HepG2 (cell line): Measurements from ENCODE around the gene RING1. TPM values are rescaled to one million over a fixed set of nuclear protein-coding genes. Genes with fewer than 3 reads are reported as not detected.
A peak's percentile ranks its signal among the peaks of the same experiment; 100 is the strongest.

Experiments
- ETV5 ChIP-seq: IDR thresholded peaks from 2 replicates; pipeline ENCODE4 v1.6.1; 2018; ENCODE audit warnings: missing biosample characterization, missing genetic modification reagents, inconsistent platforms, borderline replicate concordance
- KLF13 ChIP-seq: sonication (generic); formaldehyde crosslinking; IDR thresholded peaks from 2 replicates; pipeline ENCODE4 v1.4.0; 2020; ENCODE audit warnings: mild to moderate bottlenecking, missing genetic modification reagents
- NFAT5 ChIP-seq: sonication (generic); formaldehyde crosslinking; IDR thresholded peaks from 2 replicates; pipeline ENCODE4 v1.4.0; 2020; ENCODE audit warnings: missing genetic modification reagents
- PAX8 ChIP-seq: sonication (generic); formaldehyde crosslinking; IDR thresholded peaks from 2 replicates; pipeline ENCODE4 v1.8.0; 2022; ENCODE audit warnings: mild to moderate bottlenecking, missing genetic modification reagents, borderline replicate concordance
- PBX2 ChIP-seq: IDR thresholded peaks from 2 replicates; pipeline ENCODE4 v1.6.1; 2016; ENCODE audit warnings: control low read depth
- RFX5 ChIP-seq: IDR thresholded peaks from 2 replicates; pipeline ENCODE4 v1.6.1; 2011; ENCODE audit warnings: low read depth, low read length, improper control_type of control experiment
- SMAD9 ChIP-seq: sonication (generic); formaldehyde crosslinking; IDR thresholded peaks from 2 replicates; pipeline ENCODE4 v1.5.1; 2020; ENCODE audit warnings: mild to moderate bottlenecking, missing genetic modification reagents
- TCF12 ChIP-seq, 2 experiments: fragments of 450-650 bp in 1 of 2; sonication (generic) in 1 of 2; formaldehyde crosslinking in 1 of 2; IDR thresholded peaks; 2 replicates each; pipeline versions ENCODE4 v1.6.1 to v1.8.0; 2017 to 2022; ENCODE audit warnings: antibody characterized with exemption in 1 of 2, mild to moderate bottlenecking in 1 of 2, missing genetic modification reagents in 1 of 2, moderate library complexity in 1 of 2
- TP53 ChIP-seq: sonication (generic); formaldehyde crosslinking; conservative IDR thresholded peaks from 2 replicates; pipeline ENCODE4 v1.4.0; 2020; ENCODE audit warnings: missing genetic modification reagents
- ZBTB26 ChIP-seq: IDR thresholded peaks from 2 replicates; pipeline ENCODE4 v1.6.1; 2016; ENCODE audit warnings: missing compliant biosample characterization, missing genetic modification reagents, borderline replicate concordance
- ZNF407 ChIP-seq: sonication (generic); formaldehyde crosslinking; IDR thresholded peaks from one replicate; pipeline ENCODE4 v1.5.1; 2020; ENCODE audit warnings: mild to moderate bottlenecking, missing genetic modification reagents; ENCODE audit errors: not compliant biosample characterization
- ZNF7 ChIP-seq: IDR thresholded peaks from 2 replicates; pipeline ENCODE4 v1.6.1; 2016; ENCODE audit warnings: missing biosample characterization, missing genetic modification reagents
- polyA plus RNA-seq, 8 experiments: library from polyadenylated mRNA; depleted of rRNA in 3 of 8; stranded (reverse) in 7 of 8; unstranded in 1 of 8; fragments of >200 nt; fragmentation: Illumina TruSeq in 4 of 8; extraction: Trizol in 4 of 8; gene quantifications; 2 replicates each; pipeline versions ENCODE4 v1.2.1 to v1.2.3, GENCODE V29; 2011 to 2016; ENCODE audit warnings: low read depth in 4 of 8, missing spikeins in 1 of 8, mixed read lengths in 1 of 8; ENCODE audit not compliant: insufficient read depth in 1 of 8
- total RNA-seq, 5 experiments: library from RNA; depleted of rRNA; stranded (reverse); fragments of >200 nt; fragmentation: Illumina TruSeq; extraction: Trizol; gene quantifications; 2 replicates each; pipeline ENCODE4 v1.2.3, GENCODE V29; 2016; ENCODE audit warnings: low read depth in 1 of 5
- TF ChIP-seq, protein P1 (sequence below): sonication (generic); formaldehyde crosslinking; IDR thresholded peaks from 2 replicates; pipeline ENCODE4 v1.5.0; 2020; ENCODE audit warnings: missing genetic modification reagents

The RING1 gene
- total and polyA plus RNA-seq, 2 of the 13 experiments (the other 11 are each of a cell fraction or from before 2014, with no cell fraction given), result 23.9 to 33.6 TPM

DNA sequence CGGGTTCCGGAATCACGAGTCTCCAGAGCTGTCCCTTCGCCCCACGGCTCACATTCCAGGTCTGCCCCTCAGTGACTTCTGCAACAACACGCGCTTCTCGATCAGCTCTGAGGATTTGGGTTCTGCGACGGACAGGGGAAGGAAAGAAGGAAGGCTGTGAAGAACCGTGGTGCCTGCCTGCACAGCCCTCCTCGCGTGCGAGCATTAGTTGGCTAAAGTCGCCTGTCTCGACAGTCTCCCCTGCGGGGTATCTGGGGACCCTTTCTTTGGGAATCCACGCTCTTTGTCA is 40.3 kb downstream of the RING1 start (continued):
- TF ChIP-seq PAX8 (CRISPR knock-in tag), result 0 out of 2 replicates have a peak, but pooled peaks have one; percentile 72
- TF ChIP-seq PBX2 (CRISPR knock-in tag), result no peak
- TF ChIP-seq KLF13 (CRISPR knock-in tag), result peak; percentile 77; the same call in 1 of the 2 replicates
- TF ChIP-seq SMAD9, result no peak; the same call in 1 of the 2 replicates
- no peak for TF ChIP-seq NFAT5 (CRISPR knock-in tag)
- TF ChIP-seq, protein P1, sequence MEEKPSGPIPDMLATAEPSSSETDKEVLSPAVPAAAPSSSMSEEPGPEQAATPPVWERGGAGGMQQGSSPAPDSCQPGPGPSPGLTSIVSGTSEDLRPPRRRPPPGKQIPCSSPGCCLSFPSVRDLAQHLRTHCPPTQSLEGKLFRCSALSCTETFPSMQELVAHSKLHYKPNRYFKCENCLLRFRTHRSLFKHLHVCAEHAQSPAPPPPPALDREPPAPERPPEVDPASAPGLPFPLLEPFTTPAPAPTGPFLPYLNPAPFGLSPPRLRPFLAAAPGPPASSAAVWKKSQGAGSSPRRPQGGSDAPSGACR (CRISPR knock-in tag), result no peak; the same call in 1 of the 2 replicates
- TF ChIP-seq TP53, result no peak
- TF ChIP-seq TCF12 (IDR thresholded peaks at IDR 0.05), result no peak
- TF ChIP-seq TCF12 (CRISPR knock-in tag; IDR thresholded peaks at IDR 0.05), result no peak
- TF ChIP-seq RFX5, result no peak
- TF ChIP-seq ETV5 (CRISPR knock-in tag), result no peak
- TF ChIP-seq ZNF7, result no peak
- no peak for TF ChIP-seq ZBTB26 (CRISPR knock-in tag)
- no peak for TF ChIP-seq ZNF407 (CRISPR knock-in tag)
